ENCODE measurements around the gene FBXO21.
"Not testable (repeated sequence)": the region's sequence is repeated elsewhere in the genome, so short reads cannot be mapped to it uniquely, and the experiment has no call there.

FBXO21 gene

GRCh38 chr12:117190210-117190781 lies at the start of gene FBXO21:
Gene FBXO21 (minus strand): TSS chr12:117190470. CDS start chr12:117190456, 14 bp downstream.
- peak; percentile 83 to 90 for DNase-seq (ENCODE audit: low read depth in 2 of 2)

GRCh38 chr12:117236456-117237001 lies 46.3 kb upstream of the FBXO21 start:
- DNase-seq (ENCODE audit: low read depth in 2 of 2) = peak; percentile 72 to 90

GRCh38 chr12:117235261-117235660 lies 45.0 kb upstream of the FBXO21 start:
- no peak for DNase-seq (ENCODE audit: low read depth in 2 of 2)

GRCh38 chr12:117234441-117234840 lies 44.2 kb upstream of the FBXO21 start:
- no peak for DNase-seq (ENCODE audit: low read depth in 2 of 2)

GRCh38 chr12:117231750-117232149 lies 41.5 kb upstream of the FBXO21 start:
- no peak for DNase-seq (ENCODE audit: low read depth in 2 of 2)

- DNase-seq (ENCODE audit: low read depth in 2 of 2) = no peak
Measured at GRCh38 chr12:117228239-117228638, 38.0 kb upstream of the FBXO21 start.

- DNase-seq (ENCODE audit: low read depth in 2 of 2) = no peak
Measured at GRCh38 chr12:117227000-117227653, 36.9 kb upstream of the FBXO21 start.

- DNase-seq (ENCODE audit: low read depth in 2 of 2) = no peak
Measured at GRCh38 chr12:117226505-117226904, 36.2 kb upstream of the FBXO21 start.

- DNase-seq (ENCODE audit: low read depth in 2 of 2) = no peak
Measured at GRCh38 chr12:117225179-117225578, 34.9 kb upstream of the FBXO21 start.

- DNase-seq (ENCODE audit: low read depth in 2 of 2) = not testable (repeated sequence)
Measured at GRCh38 chr12:117220947-117221346, 30.7 kb upstream of the FBXO21 start.

GRCh38 chr12:117218149-117218548 lies 27.9 kb upstream of the FBXO21 start:
- no peak for DNase-seq (ENCODE audit: low read depth in 2 of 2)

GRCh38 chr12:117216686-117217085 lies 26.4 kb upstream of the FBXO21 start:
- no peak for DNase-seq (ENCODE audit: low read depth in 2 of 2)

GRCh38 chr12:117214797-117215196 lies 24.5 kb upstream of the FBXO21 start:
- no peak for DNase-seq (ENCODE audit: low read depth in 2 of 2)

- DNase-seq (ENCODE audit: low read depth in 2 of 2) = no peak
Measured at GRCh38 chr12:117213295-117213808, 23.1 kb upstream of the FBXO21 start.

GRCh38 chr12:117212563-117213190 lies 22.4 kb upstream of the FBXO21 start:
- peak; percentile 52 to 58 for DNase-seq (ENCODE audit: low read depth in 2 of 2)

GRCh38 chr12:117210266-117210918 lies 20.1 kb upstream of the FBXO21 start:
- DNase-seq (ENCODE audit: low read depth in 2 of 2) = no peak

GRCh38 chr12:117209626-117210025 lies 19.4 kb upstream of the FBXO21 start:
- no peak for DNase-seq (ENCODE audit: low read depth in 2 of 2)

- DNase-seq (ENCODE audit: low read depth in 2 of 2) = no peak
Measured at GRCh38 chr12:117208811-117209455, 18.7 kb upstream of the FBXO21 start.

GRCh38 chr12:117208206-117208605 lies 17.9 kb upstream of the FBXO21 start:
- no peak for DNase-seq (ENCODE audit: low read depth in 2 of 2)

- no peak for DNase-seq (ENCODE audit: low read depth in 2 of 2)
Measured at GRCh38 chr12:117207675-117208074, 17.4 kb upstream of the FBXO21 start.

- no peak for DNase-seq (ENCODE audit: low read depth in 2 of 2)
Measured at GRCh38 chr12:117202556-117202955, 12.3 kb upstream of the FBXO21 start.

- no peak for DNase-seq (ENCODE audit: low read depth in 2 of 2)
Measured at GRCh38 chr12:117202033-117202432, 11.8 kb upstream of the FBXO21 start.

Data from activated CD4-positive, alpha-beta T cell treated with anti-CD3 and anti-CD28 coated beads for 24 hours (primary cell).